ENCODE data around the gene MMRN2.

DNA sequence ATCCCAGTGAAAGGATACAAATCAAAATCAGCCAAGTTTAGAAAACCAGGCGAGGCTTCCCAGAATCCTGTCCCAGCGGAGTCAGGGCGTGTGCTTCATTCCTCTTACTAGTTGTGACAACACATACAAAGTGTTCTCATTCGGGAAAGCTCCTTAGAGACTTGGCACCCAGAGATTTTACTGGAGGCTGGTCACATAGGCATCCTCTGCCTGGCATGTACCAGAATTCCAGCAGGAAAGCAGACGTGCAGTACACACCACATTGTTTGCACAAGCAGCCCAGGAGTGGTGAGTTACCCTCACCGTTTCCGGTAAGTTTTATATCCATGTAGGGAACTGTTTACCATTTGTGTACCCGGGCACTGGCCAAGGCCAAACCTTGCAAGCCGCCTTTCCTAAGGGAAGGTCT is 34.9 kb downstream of the MMRN2 start:
- TF ChIP-seq, protein P1, sequence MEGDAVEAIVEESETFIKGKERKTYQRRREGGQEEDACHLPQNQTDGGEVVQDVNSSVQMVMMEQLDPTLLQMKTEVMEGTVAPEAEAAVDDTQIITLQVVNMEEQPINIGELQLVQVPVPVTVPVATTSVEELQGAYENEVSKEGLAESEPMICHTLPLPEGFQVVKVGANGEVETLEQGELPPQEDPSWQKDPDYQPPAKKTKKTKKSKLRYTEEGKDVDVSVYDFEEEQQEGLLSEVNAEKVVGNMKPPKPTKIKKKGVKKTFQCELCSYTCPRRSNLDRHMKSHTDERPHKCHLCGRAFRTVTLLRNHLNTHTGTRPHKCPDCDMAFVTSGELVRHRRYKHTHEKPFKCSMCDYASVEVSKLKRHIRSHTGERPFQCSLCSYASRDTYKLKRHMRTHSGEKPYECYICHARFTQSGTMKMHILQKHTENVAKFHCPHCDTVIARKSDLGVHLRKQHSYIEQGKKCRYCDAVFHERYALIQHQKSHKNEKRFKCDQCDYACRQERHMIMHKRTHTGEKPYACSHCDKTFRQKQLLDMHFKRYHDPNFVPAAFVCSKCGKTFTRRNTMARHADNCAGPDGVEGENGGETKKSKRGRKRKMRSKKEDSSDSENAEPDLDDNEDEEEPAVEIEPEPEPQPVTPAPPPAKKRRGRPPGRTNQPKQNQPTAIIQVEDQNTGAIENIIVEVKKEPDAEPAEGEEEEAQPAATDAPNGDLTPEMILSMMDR (conservative IDR thresholded peaks at IDR 0.05; ENCODE audit: low read depth, low read length), result no peak
- no peak for TF ChIP-seq EZH2 (IDR thresholded peaks at IDR 0.05; ENCODE audit: borderline replicate concordance, low read depth, low read length, poor library complexity, severe bottlenecking)
